ENCODE results near the gene GCNT1. TPM values are rescaled to one million over a fixed set of nuclear protein-coding genes. Genes with fewer than 3 reads are reported as not detected.

Gene GCNT1
- polyA plus RNA-seq, 1 of the 3 experiments (the other 2 are of a cell fraction) = 0.76 TPM

DNA sequence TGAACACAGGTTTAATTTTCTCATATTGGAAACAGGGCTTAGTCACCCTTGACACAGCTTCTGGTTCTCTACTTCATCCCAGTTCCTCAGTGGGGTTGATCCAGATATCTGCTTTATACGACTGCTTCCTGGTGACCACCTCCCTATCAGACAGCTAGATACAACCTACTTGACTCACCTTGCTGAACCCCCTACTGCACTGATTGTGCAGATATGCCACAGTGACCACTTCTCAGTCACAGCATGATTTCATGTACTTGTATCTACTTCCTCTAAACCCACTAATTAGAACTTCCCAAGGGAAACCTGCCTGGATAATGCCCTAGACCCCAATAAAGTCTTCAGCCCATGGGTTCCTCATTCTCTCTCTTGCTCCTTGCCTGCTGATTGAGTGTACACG lies 46.3 kb upstream of the GCNT1 start (continued):
- TF ChIP-seq, protein P1, sequence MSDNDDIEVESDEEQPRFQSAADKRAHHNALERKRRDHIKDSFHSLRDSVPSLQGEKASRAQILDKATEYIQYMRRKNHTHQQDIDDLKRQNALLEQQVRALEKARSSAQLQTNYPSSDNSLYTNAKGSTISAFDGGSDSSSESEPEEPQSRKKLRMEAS (IDR thresholded peaks at IDR 0.05; ENCODE audit: low read depth) = no peak

DNA sequence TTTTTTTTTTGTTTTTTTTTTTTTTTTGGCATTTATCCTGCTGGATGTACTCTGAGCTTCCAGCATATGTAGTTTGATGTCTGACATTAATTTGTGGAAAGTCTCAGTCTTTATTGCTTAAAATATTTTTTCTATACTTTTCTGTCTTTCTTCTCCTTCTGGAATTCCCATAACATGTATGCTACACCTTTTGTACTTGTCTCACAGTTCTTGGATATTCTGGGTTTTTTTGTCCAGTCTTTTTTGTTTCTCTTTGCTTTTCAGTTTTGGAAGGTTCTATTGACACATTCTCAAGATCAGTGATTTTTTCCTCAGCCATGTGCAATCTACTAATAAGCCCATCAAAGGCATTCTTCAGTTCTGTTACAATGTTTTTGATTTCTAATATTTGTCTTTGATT lies 45.3 kb upstream of the GCNT1 start:
- Histone ChIP-seq H3K9ac (no peak overlapping the region), H3K9me2 (no peaks in the 10 kb centered on the region), H3K4me3 (ENCODE audit: low read depth in 2 of 2, low read length in 1 of 2) (no peak overlapping the region), H3F3A (replicated peaks; ENCODE audit: insufficient read depth) (no peaks in the 10 kb centered on the region), H4K20me1 (ENCODE audit: insufficient read depth) (no peaks in the 10 kb centered on the region), H2AFZ (ENCODE audit: low read depth) (no peak overlapping the region), H3K4me1 (ENCODE audit: control insufficient read depth in 1 of 2, insufficient read depth in 2 of 2, low read depth in 1 of 2, low read length in 1 of 2) (no peaks in the 10 kb centered on the region), H3K27me3 (ENCODE audit: insufficient read depth) (no peaks in the 10 kb centered on the region; the same call in 1 of the 2 replicates), H3K79me2 (ENCODE audit: insufficient read depth) (no peaks in the 10 kb centered on the region), H3K36me3 (replicated peaks in 1 of 2; ENCODE audit: control insufficient read depth in 1 of 2, insufficient read depth in 2 of 2, low read length in 1 of 2) (no peaks in the 10 kb centered on the region), H3K4me2 (no peak overlapping the region), H3K27ac (ENCODE audit: low read depth in 2 of 2, low read length in 1 of 2) (no peak overlapping the region), H3K9me3 (no peaks in the 10 kb centered on the region)
- POLR2A ChIA-PET = no interaction called here
- CTCF ChIA-PET = interaction anchor here (0.6 kb wide), 1 partner anchor 9 kb away, joined by 3 read pairs; no protein-coding TSS in a partner anchor
- no peak for DNase-seq
- TF ChIP-seq ELF1 (IDR thresholded peaks at IDR 0.05) (no peak), NRF1 (IDR thresholded peaks at IDR 0.05; ENCODE audit: low read depth, low read length) (no peak), SIN3A (IDR thresholded peaks at IDR 0.05; ENCODE audit: borderline replicate concordance, low read depth, low read length) (no peak), RCOR1 (IDR thresholded peaks at IDR 0.05; ENCODE audit: low read length) (no peak), RAD21 (IDR thresholded peaks at IDR 0.05; ENCODE audit: low read length) (no peak), JUND (IDR thresholded peaks at IDR 0.05) (no peak), EP300 (IDR thresholded peaks at IDR 0.05; ENCODE audit: borderline replicate concordance in 1 of 2, low read depth in 1 of 2, low read length in 1 of 2) (no peak), GABPA (IDR thresholded peaks at IDR 0.05; ENCODE audit: low read depth) (no peak), EZH2phosphoT487 (IDR thresholded peaks at IDR 0.05; ENCODE audit: borderline replicate concordance, low read depth) (no peak)
- TF ChIP-seq, protein P2, sequence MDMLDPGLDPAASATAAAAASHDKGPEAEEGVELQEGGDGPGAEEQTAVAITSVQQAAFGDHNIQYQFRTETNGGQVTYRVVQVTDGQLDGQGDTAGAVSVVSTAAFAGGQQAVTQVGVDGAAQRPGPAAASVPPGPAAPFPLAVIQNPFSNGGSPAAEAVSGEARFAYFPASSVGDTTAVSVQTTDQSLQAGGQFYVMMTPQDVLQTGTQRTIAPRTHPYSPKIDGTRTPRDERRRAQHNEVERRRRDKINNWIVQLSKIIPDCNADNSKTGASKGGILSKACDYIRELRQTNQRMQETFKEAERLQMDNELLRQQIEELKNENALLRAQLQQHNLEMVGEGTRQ (IDR thresholded peaks at IDR 0.05; ENCODE audit: borderline replicate concordance, low read depth, low read length) = no peak
- TF ChIP-seq, protein P3, sequence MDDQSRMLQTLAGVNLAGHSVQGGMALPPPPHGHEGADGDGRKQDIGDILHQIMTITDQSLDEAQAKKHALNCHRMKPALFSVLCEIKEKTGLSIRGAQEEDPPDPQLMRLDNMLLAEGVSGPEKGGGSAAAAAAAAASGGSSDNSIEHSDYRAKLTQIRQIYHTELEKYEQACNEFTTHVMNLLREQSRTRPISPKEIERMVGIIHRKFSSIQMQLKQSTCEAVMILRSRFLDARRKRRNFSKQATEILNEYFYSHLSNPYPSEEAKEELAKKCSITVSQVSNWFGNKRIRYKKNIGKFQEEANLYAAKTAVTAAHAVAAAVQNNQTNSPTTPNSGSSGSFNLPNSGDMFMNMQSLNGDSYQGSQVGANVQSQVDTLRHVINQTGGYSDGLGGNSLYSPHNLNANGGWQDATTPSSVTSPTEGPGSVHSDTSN (IDR thresholded peaks at IDR 0.05) = no peak
- TF ChIP-seq, protein P4, sequence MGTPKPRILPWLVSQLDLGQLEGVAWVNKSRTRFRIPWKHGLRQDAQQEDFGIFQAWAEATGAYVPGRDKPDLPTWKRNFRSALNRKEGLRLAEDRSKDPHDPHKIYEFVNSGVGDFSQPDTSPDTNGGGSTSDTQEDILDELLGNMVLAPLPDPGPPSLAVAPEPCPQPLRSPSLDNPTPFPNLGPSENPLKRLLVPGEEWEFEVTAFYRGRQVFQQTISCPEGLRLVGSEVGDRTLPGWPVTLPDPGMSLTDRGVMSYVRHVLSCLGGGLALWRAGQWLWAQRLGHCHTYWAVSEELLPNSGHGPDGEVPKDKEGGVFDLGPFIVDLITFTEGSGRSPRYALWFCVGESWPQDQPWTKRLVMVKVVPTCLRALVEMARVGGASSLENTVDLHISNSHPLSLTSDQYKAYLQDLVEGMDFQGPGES (IDR thresholded peaks at IDR 0.05; ENCODE audit: low read depth, low read length) = no peak
- TF ChIP-seq, protein P5, sequence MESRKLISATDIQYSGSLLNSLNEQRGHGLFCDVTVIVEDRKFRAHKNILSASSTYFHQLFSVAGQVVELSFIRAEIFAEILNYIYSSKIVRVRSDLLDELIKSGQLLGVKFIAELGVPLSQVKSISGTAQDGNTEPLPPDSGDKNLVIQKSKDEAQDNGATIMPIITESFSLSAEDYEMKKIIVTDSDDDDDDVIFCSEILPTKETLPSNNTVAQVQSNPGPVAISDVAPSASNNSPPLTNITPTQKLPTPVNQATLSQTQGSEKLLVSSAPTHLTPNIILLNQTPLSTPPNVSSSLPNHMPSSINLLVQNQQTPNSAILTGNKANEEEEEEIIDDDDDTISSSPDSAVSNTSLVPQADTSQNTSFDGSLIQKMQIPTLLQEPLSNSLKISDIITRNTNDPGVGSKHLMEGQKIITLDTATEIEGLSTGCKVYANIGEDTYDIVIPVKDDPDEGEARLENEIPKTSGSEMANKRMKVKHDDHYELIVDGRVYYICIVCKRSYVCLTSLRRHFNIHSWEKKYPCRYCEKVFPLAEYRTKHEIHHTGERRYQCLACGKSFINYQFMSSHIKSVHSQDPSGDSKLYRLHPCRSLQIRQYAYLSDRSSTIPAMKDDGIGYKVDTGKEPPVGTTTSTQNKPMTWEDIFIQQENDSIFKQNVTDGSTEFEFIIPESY (IDR thresholded peaks at IDR 0.05; ENCODE audit: borderline replicate concordance, low read depth) = no peak
- TF ChIP-seq, protein P6, sequence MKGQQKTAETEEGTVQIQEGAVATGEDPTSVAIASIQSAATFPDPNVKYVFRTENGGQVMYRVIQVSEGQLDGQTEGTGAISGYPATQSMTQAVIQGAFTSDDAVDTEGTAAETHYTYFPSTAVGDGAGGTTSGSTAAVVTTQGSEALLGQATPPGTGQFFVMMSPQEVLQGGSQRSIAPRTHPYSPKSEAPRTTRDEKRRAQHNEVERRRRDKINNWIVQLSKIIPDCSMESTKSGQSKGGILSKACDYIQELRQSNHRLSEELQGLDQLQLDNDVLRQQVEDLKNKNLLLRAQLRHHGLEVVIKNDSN (IDR thresholded peaks at IDR 0.05; ENCODE audit: borderline replicate concordance, low read depth) = no peak
- TF ChIP-seq, protein P7, sequence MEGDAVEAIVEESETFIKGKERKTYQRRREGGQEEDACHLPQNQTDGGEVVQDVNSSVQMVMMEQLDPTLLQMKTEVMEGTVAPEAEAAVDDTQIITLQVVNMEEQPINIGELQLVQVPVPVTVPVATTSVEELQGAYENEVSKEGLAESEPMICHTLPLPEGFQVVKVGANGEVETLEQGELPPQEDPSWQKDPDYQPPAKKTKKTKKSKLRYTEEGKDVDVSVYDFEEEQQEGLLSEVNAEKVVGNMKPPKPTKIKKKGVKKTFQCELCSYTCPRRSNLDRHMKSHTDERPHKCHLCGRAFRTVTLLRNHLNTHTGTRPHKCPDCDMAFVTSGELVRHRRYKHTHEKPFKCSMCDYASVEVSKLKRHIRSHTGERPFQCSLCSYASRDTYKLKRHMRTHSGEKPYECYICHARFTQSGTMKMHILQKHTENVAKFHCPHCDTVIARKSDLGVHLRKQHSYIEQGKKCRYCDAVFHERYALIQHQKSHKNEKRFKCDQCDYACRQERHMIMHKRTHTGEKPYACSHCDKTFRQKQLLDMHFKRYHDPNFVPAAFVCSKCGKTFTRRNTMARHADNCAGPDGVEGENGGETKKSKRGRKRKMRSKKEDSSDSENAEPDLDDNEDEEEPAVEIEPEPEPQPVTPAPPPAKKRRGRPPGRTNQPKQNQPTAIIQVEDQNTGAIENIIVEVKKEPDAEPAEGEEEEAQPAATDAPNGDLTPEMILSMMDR (IDR thresholded peaks at IDR 0.05) = no peak

Data from SK-N-SH (cell line).